Fibroblast of lung (primary cell): Measurements from ENCODE around the gene MRPS35. TPM values are rescaled to one million over a fixed set of nuclear protein-coding genes. Genes with fewer than 3 reads are reported as not detected.

Experiments used
- DNase-seq, 2 donors: peaks; one replicate each; pipeline versions ENCODE4 v3.0.0 to v3.0.0-alpha.2; 2010; ENCODE audit warnings: low read depth in 2 of 2
- H2AFZ ChIP-seq: 2 replicates; pipeline ENCODE4 v1.5.1; 2012; ENCODE audit warnings: low read length, control low read depth, inconsistent platforms
- H3K27ac ChIP-seq: 2 replicates; pipeline ENCODE4 v1.5.1; 2011; ENCODE audit warnings: low read length, control low read depth; ENCODE audit not compliant: insufficient read depth
- H3K27me3 ChIP-seq: 2 replicates; pipeline ENCODE4 v1.5.1; 2011; ENCODE audit warnings: mild to moderate bottlenecking, low read length; ENCODE audit not compliant: control insufficient read depth, insufficient read depth
- H3K36me3 ChIP-seq: 2 replicates; pipeline ENCODE4 v1.5.1; 2011; ENCODE audit warnings: low read length; ENCODE audit not compliant: control insufficient read depth, insufficient read depth
- H3K4me1 ChIP-seq: 2 replicates; pipeline ENCODE4 v1.5.1; 2011; ENCODE audit warnings: low read length; ENCODE audit not compliant: control insufficient read depth, insufficient read depth; ENCODE audit errors: extremely low read depth
- H3K4me2 ChIP-seq: 2 replicates; pipeline ENCODE4 v1.5.1; 2011; ENCODE audit warnings: low read length, control low read depth; ENCODE audit not compliant: insufficient read depth; ENCODE audit errors: extremely low read depth
- H3K4me3 ChIP-seq, 4 experiments: fragments of 200-600 bp in 1 of 4; sonication (generic) in 1 of 4; replicated peaks in 1 of 4; 2 replicates each; pipeline ENCODE4 v1.5.1; 2011 to 2016; ENCODE audit warnings: low read length in 4 of 4, low read depth in 3 of 4, mild to moderate bottlenecking in 3 of 4, control low read depth in 2 of 4, inconsistent platforms in 1 of 4, mixed read lengths in 1 of 4; ENCODE audit not compliant: insufficient read depth in 1 of 4; ENCODE audit errors: control extremely low read depth in 1 of 4
- H3K79me2 ChIP-seq: 2 replicates; pipeline ENCODE4 v1.5.1; 2012; ENCODE audit warnings: mild to moderate bottlenecking, low read length, inconsistent platforms; ENCODE audit not compliant: control insufficient read depth, insufficient read depth
- H3K9ac ChIP-seq: 2 replicates; pipeline ENCODE4 v1.5.1; 2011; ENCODE audit warnings: mild to moderate bottlenecking, low read length, control low read depth; ENCODE audit not compliant: insufficient read depth
- H3K9me3 ChIP-seq: 2 replicates; pipeline ENCODE4 v1.5.1; 2012; ENCODE audit warnings: low read depth, low read length; ENCODE audit not compliant: control insufficient read depth, insufficient read depth
- H4K20me1 ChIP-seq: 2 replicates; pipeline ENCODE4 v1.5.1; 2011; ENCODE audit warnings: low read length; ENCODE audit not compliant: control insufficient read depth, insufficient read depth; ENCODE audit errors: extremely low read depth
- CTCF ChIP-seq, 2 donors: IDR thresholded peaks in 1 of 2; conservative IDR thresholded peaks in 1 of 2; 1 replicate in 1 of 2; 2 replicates in 1 of 2; pipeline ENCODE4 v1.5.1; 2011 to 2012; ENCODE audit warnings: low read length in 2 of 2, control low read depth in 1 of 2, inconsistent platforms in 1 of 2, low read depth in 1 of 2, mild to moderate bottlenecking in 1 of 2
- EZH2 ChIP-seq: IDR thresholded peaks from 2 replicates; pipeline ENCODE4 v1.5.1; 2012; ENCODE audit warnings: low read length, control low read depth, mild to moderate bottlenecking; ENCODE audit errors: missing control alignments
- polyA plus RNA-seq, 2 donors: library from polyadenylated mRNA; depleted of rRNA in 1 of 2; stranded (reverse) in 1 of 2; unstranded in 1 of 2; fragments of >200 nt; gene quantifications; 2 replicates each; pipeline ENCODE4 v1.2.1, GENCODE V29; 2011 to 2012; ENCODE audit warnings: missing spikeins in 1 of 2
- total RNA-seq: library from RNA; depleted of rRNA; stranded (reverse); fragments of >200 nt; gene quantifications from 2 replicates; pipeline ENCODE4 v1.2.1, GENCODE V29; 2014

The MRPS35 gene
- total and polyA plus RNA-seq, 2 donors (not counting 1 experiment from before 2014, with no cell fraction given): 52.5 to 70.7 TPM

- H3K4me2 ChIP-seq: no peak overlapping the region
- H3K79me2 ChIP-seq: no peaks in the 10 kb centered on the region
- no peak for DNase-seq
- TF ChIP-seq CTCF (conservative IDR thresholded peaks at IDR 0.05 in 1 of 2, IDR thresholded peaks at IDR 0.05 in 1 of 2; ENCODE audit: low read depth in 1 of 2, low read length in 2 of 2) (no peak), EZH2 (no peak)
- no peaks in the 10 kb centered on the region for H4K20me1 ChIP-seq
- no peaks in the 10 kb centered on the region for H3K27me3 ChIP-seq
- H2AFZ ChIP-seq: no peak overlapping the region
- H3K9ac ChIP-seq: no peak overlapping the region
- no peaks in the 10 kb centered on the region for H3K4me1 ChIP-seq
- no peak overlapping the region for H3K4me3 ChIP-seq
- peaks cover 7% of the 10 kb centered on the region for H3K36me3 ChIP-seq
- H3K27ac ChIP-seq: no peak overlapping the region
- no peaks in the 10 kb centered on the region for H3K9me3 ChIP-seq
These were observed 90.2 kb downstream of the MRPS35 start for GRCh38 chr12:27800819-27801218.

- Histone ChIP-seq H3K9me3 (no peaks in the 10 kb centered on the region), H3K27me3 (no peaks in the 10 kb centered on the region), H3K4me2 (no peak overlapping the region), H4K20me1 (no peaks in the 10 kb centered on the region), H3K4me3 (no peak overlapping the region), H3K36me3 (peaks cover 7% of the 10 kb centered on the region), H2AFZ (no peak overlapping the region), H3K79me2 (no peaks in the 10 kb centered on the region), H3K9ac (no peak overlapping the region), H3K4me1 (no peaks in the 10 kb centered on the region), H3K27ac (no peak overlapping the region)
- TF ChIP-seq EZH2 (no peak), CTCF (conservative IDR thresholded peaks at IDR 0.05 in 1 of 2, IDR thresholded peaks at IDR 0.05 in 1 of 2; ENCODE audit: low read depth in 1 of 2, low read length in 2 of 2) (no peak)
- DNase-seq: no peak
These were observed 91.0 kb downstream of the MRPS35 start for GRCh38 chr12:27801630-27802029.

GRCh38 chr12:27802511-27802910, 91.9 kb downstream of the MRPS35 start:
- no peaks in the 10 kb centered on the region for H3K4me1 ChIP-seq
- peaks cover 5% of the 10 kb centered on the region for H3K36me3 ChIP-seq
- H3K9ac ChIP-seq: no peak overlapping the region
- H2AFZ ChIP-seq: no peak overlapping the region
- no peaks in the 10 kb centered on the region for H4K20me1 ChIP-seq
- no peaks in the 10 kb centered on the region for H3K27me3 ChIP-seq
- no peak overlapping the region for H3K4me2 ChIP-seq
- TF ChIP-seq CTCF (conservative IDR thresholded peaks at IDR 0.05 in 1 of 2, IDR thresholded peaks at IDR 0.05 in 1 of 2; ENCODE audit: low read depth in 1 of 2, low read length in 2 of 2) (no peak), EZH2 (no peak)
- no peak overlapping the region for H3K27ac ChIP-seq
- DNase-seq: peak in 1 of 2 donors; percentile 36
- no peaks in the 10 kb centered on the region for H3K9me3 ChIP-seq
- no peak overlapping the region for H3K4me3 ChIP-seq
- H3K79me2 ChIP-seq: no peaks in the 10 kb centered on the region
